ENCODE measurements around the gene KYNU. TPM values are rescaled to one million over a fixed set of nuclear protein-coding genes. Genes with fewer than 3 reads are reported as not detected.

The KYNU gene
- total RNA-seq, 1 donor from 2014 or later = 0.21 TPM

GRCh38 chr2:142914507-142915313, 37.2 kb downstream of the KYNU start:
- no peaks in the 10 kb centered on the region for H3K4me1 Mint-ChIP-seq (ENCODE audit: unreplicated experiment)
- TF ChIP-seq CTCF (IDR thresholded peaks at IDR 0.05) = no peak
- peaks cover 4% of the 10 kb centered on the region for H3K9me3 Mint-ChIP-seq (ENCODE audit: unreplicated experiment)
- H3K36me3 Mint-ChIP-seq (ENCODE audit: unreplicated experiment) = no peaks in the 10 kb centered on the region
- H3K27me3 Mint-ChIP-seq (ENCODE audit: unreplicated experiment) = no peaks in the 10 kb centered on the region
- DNase-seq (ENCODE audit: extremely low spot score, unreplicated experiment) = no peak
- H3K27ac Mint-ChIP-seq (ENCODE audit: unreplicated experiment) = no peak overlapping the region
- H3K4me3 Mint-ChIP-seq (ENCODE audit: unreplicated experiment) = no peak overlapping the region

- H3K27me3 Mint-ChIP-seq (ENCODE audit: unreplicated experiment) = no peaks in the 10 kb centered on the region
- H3K9me3 Mint-ChIP-seq (ENCODE audit: unreplicated experiment) = peaks cover 4% of the 10 kb centered on the region
- no peaks in the 10 kb centered on the region for H3K36me3 Mint-ChIP-seq (ENCODE audit: unreplicated experiment)
- no peak for DNase-seq (ENCODE audit: extremely low spot score, unreplicated experiment)
- H3K4me3 Mint-ChIP-seq (ENCODE audit: unreplicated experiment) = no peak overlapping the region
- TF ChIP-seq CTCF (IDR thresholded peaks at IDR 0.05) = no peak
- no peak overlapping the region for H3K27ac Mint-ChIP-seq (ENCODE audit: unreplicated experiment)
- H3K4me1 Mint-ChIP-seq (ENCODE audit: unreplicated experiment) = no peaks in the 10 kb centered on the region
Measured at GRCh38 chr2:142915502-142915901, 38.0 kb downstream of the KYNU start.

- Mint-ChIP-seq H3K4me3 (ENCODE audit: unreplicated experiment) (no peak overlapping the region), H3K27ac (ENCODE audit: unreplicated experiment) (no peak overlapping the region), H3K9me3 (ENCODE audit: unreplicated experiment) (no peaks in the 10 kb centered on the region), H3K36me3 (ENCODE audit: unreplicated experiment) (no peaks in the 10 kb centered on the region), H3K27me3 (ENCODE audit: unreplicated experiment) (no peaks in the 10 kb centered on the region), H3K4me1 (ENCODE audit: unreplicated experiment) (no peaks in the 10 kb centered on the region)
- TF ChIP-seq CTCF (IDR thresholded peaks at IDR 0.05) = no peak
- DNase-seq (ENCODE audit: extremely low spot score, unreplicated experiment) = no peak
Measured at GRCh38 chr2:142918624-142919023, 41.2 kb downstream of the KYNU start.

GRCh38 chr2:142920571-142920970, 43.1 kb downstream of the KYNU start:
- no peaks in the 10 kb centered on the region for H3K9me3 Mint-ChIP-seq (ENCODE audit: unreplicated experiment)
- no peaks in the 10 kb centered on the region for H3K36me3 Mint-ChIP-seq (ENCODE audit: unreplicated experiment)
- H3K27me3 Mint-ChIP-seq (ENCODE audit: unreplicated experiment) = no peaks in the 10 kb centered on the region
- no peak for TF ChIP-seq CTCF (IDR thresholded peaks at IDR 0.05)
- no peak overlapping the region for H3K4me3 Mint-ChIP-seq (ENCODE audit: unreplicated experiment)
- H3K4me1 Mint-ChIP-seq (ENCODE audit: unreplicated experiment) = no peaks in the 10 kb centered on the region
- no peak for DNase-seq (ENCODE audit: extremely low spot score, unreplicated experiment)
- H3K27ac Mint-ChIP-seq (ENCODE audit: unreplicated experiment) = no peak overlapping the region

- Mint-ChIP-seq H3K4me1 (ENCODE audit: unreplicated experiment) (peaks cover 1% of the 10 kb centered on the region), H3K36me3 (ENCODE audit: unreplicated experiment) (no peaks in the 10 kb centered on the region), H3K9me3 (ENCODE audit: unreplicated experiment) (no peaks in the 10 kb centered on the region), H3K27me3 (ENCODE audit: unreplicated experiment) (no peaks in the 10 kb centered on the region), H3K27ac (ENCODE audit: unreplicated experiment) (no peak overlapping the region), H3K4me3 (ENCODE audit: unreplicated experiment) (no peak overlapping the region)
- no peak for DNase-seq (ENCODE audit: extremely low spot score, unreplicated experiment)
- no peak for TF ChIP-seq CTCF (IDR thresholded peaks at IDR 0.05)
Measured at GRCh38 chr2:142926445-142926844, 49.0 kb downstream of the KYNU start.
